ENCODE measurements around the gene MEGF6. TPM values are rescaled to one million over a fixed set of nuclear protein-coding genes. Genes with fewer than 3 reads are reported as not detected.

The MEGF6 gene
- total and polyA plus RNA-seq, 2 of the 8 experiments (the other 6 are each of a cell fraction or from before 2014, with no cell fraction given) = 4.1 to 14.8 TPM

- no peak overlapping the region for H4K91ac ChIP-seq (replicated peaks; ENCODE audit: insufficient read length, low read length)
- H3K14ac ChIP-seq (ENCODE audit: insufficient read length) = no peak overlapping the region
- H2BK12ac ChIP-seq (ENCODE audit: low read depth, low read length) = peak overlapping the region; percentile 27; the same call in 1 of the 2 replicates
- peaks cover 0 to 14% (median 10%) of the 10 kb centered on the region in 4 experiments; a peak in 4 of 8 replicates for H3K36me3 ChIP-seq (ENCODE audit: control insufficient read depth in 2 of 4, insufficient read depth in 4 of 4, low read length in 3 of 4)
- FAIRE-seq (no peak), DNase-seq (ENCODE audit: low read depth in 1 of 2, low spot score in 2 of 2) (peak in 1 of 2 experiments; percentile 82)
- peaks cover 0 to 9% of the 10 kb centered on the region in 2 experiments; a peak in 1 of 4 replicates for H3K79me2 ChIP-seq (ENCODE audit: control insufficient read depth in 1 of 2, insufficient read depth in 2 of 2, low read length in 2 of 2)
- no peak overlapping the region for H3K9ac ChIP-seq (replicated peaks in 1 of 4; ENCODE audit: extremely low read depth in 1 of 4, low read depth in 3 of 4, low read length in 3 of 4)
- H3K9me3 ChIP-seq (ENCODE audit: insufficient read depth in 2 of 2, low read depth in 1 of 2, low read length in 1 of 2) = no peaks in the 10 kb centered on the region
- peak overlapping the region; percentile 51 to 97 (median 58) for H3K4me3 ChIP-seq (ENCODE audit: extremely low read depth in 1 of 4, insufficient read depth in 2 of 4, low read depth in 3 of 4, low read length in 4 of 4)
- H3K4me2 ChIP-seq (ENCODE audit: insufficient read depth in 1 of 2, low read depth in 2 of 2, low read length in 2 of 2) = peak overlapping the region; percentile 77 to 81
- no peak overlapping the region for H4K5ac ChIP-seq (ENCODE audit: insufficient read length, low read depth, low read length)
- no peak overlapping the region for H2BK5ac ChIP-seq (ENCODE audit: low read depth, low read length)
- H4K8ac ChIP-seq (ENCODE audit: extremely low read depth, insufficient read depth, low read length) = no peak overlapping the region
- peaks cover 3% of the 10 kb centered on the region; the same call in 1 of the 2 replicates for H3K79me1 ChIP-seq (ENCODE audit: low read depth, low read length)
- peak overlapping the region; percentile 48; the same call in 1 of the 2 replicates for H3K18ac ChIP-seq (ENCODE audit: extremely low read depth, low read length)
- peaks cover 0 to 4% of the 10 kb centered on the region in 2 experiments for H4K20me1 ChIP-seq (replicated peaks in 1 of 2; ENCODE audit: control insufficient read depth in 1 of 2, insufficient read depth in 2 of 2, low read length in 2 of 2)
- 4% methylated on average over 56 of the region's 83 CpGs; no CpG with 5 or more reads in 1 of the 2 experiments for WGBS, 2 experiments (ENCODE audit: extremely low coverage in 1 of 2, insufficient coverage in 1 of 2, insufficient read length in 1 of 2, insufficient replicate concordance in 2 of 2, low coverage in 1 of 2, low lambda C conversion rate in 2 of 2, missing lambda C conversion rate in 1 of 2)
- ChIA-PET POLR2A (ENCODE audit: partially characterized antibody) (interaction anchor here (0.7 to 1.2 kb wide), 2 partner anchors 197 to 224 kb away, joined by 3 to 5 read pairs; partner anchors contain the start of gene ARHGEF16), CTCF (ENCODE audit: partially characterized antibody) (interaction anchor here (0.8 to 3.0 kb wide), 7 partner anchors 11 to 198 kb away, joined by 3 to 16 read pairs (median 7); no protein-coding TSS in a partner anchor)
- H3K27me3 ChIP-seq (replicated peaks in 1 of 4; ENCODE audit: control insufficient read depth in 3 of 4, extremely low read depth in 1 of 4, insufficient read depth in 3 of 4, low read length in 3 of 4) = peaks cover 46 to 63% (median 58%) of the 10 kb centered on the region in 4 experiments
- H2BK120ac ChIP-seq (replicated peaks; ENCODE audit: low read depth, low read length) = no peak overlapping the region
- H2AK5ac ChIP-seq (ENCODE audit: low read depth, low read length) = no peak overlapping the region
- no peak overlapping the region for H3K4ac ChIP-seq (replicated peaks; ENCODE audit: insufficient read length, low read depth, low read length)
- no peak overlapping the region for H3K56ac ChIP-seq (replicated peaks; ENCODE audit: insufficient read length, low read depth, low read length)
- no peak overlapping the region for H2BK20ac ChIP-seq (ENCODE audit: low read length)
- peaks cover 0 to 21% (median 3%) of the 10 kb centered on the region in 4 experiments; a peak in 5 of 7 replicates for H3K4me1 ChIP-seq (replicated peaks in 1 of 4; ENCODE audit: control insufficient read depth in 3 of 4, insufficient read depth in 4 of 4, low read length in 3 of 4)
- no peak overlapping the region for H3K27ac ChIP-seq (ENCODE audit: low read depth, low read length)
- H3K23me2 ChIP-seq (ENCODE audit: low read depth, low read length) = peaks cover 20% of the 10 kb centered on the region; the same call in 1 of the 2 replicates
- H2BK15ac ChIP-seq (ENCODE audit: low read length) = 0 out of 2 replicates have a peak overlapping the region, but pooled peaks have one; percentile 5
- no peak overlapping the region; the same call in 1 of the 2 replicates for H2AFZ ChIP-seq (ENCODE audit: low read length)
- H3K23ac ChIP-seq (ENCODE audit: insufficient read length) = no peak overlapping the region
- TF ChIP-seq SP4 (IDR thresholded peaks at IDR 0.05; ENCODE audit: low read length) (no peak), CTBP2 (IDR thresholded peaks at IDR 0.05; ENCODE audit: borderline replicate concordance, insufficient read depth, insufficient read length, low read length) (peak; percentile 51), RBBP5 (IDR thresholded peaks at IDR 0.05; ENCODE audit: borderline replicate concordance, low read depth, low read length) (no peak; the same call in 1 of the 2 replicates), POLR2A (IDR thresholded peaks at IDR 0.05; ENCODE audit: control extremely low read depth in 1 of 2, low read depth in 2 of 2, low read length in 2 of 2) (no peak), YY1 (IDR thresholded peaks at IDR 0.05; ENCODE audit: low read depth, low read length) (no peak), POLR2AphosphoS5 (IDR thresholded peaks at IDR 0.05; ENCODE audit: low read depth, low read length) (no peak), CBX5 (IDR thresholded peaks at IDR 0.05; ENCODE audit: low read depth, low read length) (no peak), NRF1 (IDR thresholded peaks at IDR 0.05; ENCODE audit: low read depth, low read length) (no peak), TBP (IDR thresholded peaks at IDR 0.05; ENCODE audit: low read depth, low read length) (no peak), SUZ12 (IDR thresholded peaks at IDR 0.05; ENCODE audit: low read length) (peak; percentile 96; the same call in 1 of the 2 replicates), ASH2L (IDR thresholded peaks at IDR 0.05; ENCODE audit: low read length) (peak; percentile 60)
These were observed 40.0 kb upstream of the MEGF6 start for GRCh38 chr1:3651026-3651929.

Measured in H1 (cell line).